Central memory CD8-positive, alpha-beta T cell (primary cell): ENCODE results near the gene MED29.
"Not testable (repeated sequence)": the region's sequence is repeated elsewhere in the genome, so short reads cannot be mapped to it uniquely, and the experiment has no call there.

Source experiments
- ATAC-seq: fragments of 150-1000 bp; cut with Tn5 transposase; replicated peaks from 2 replicates; pipeline ENCODE4 v1.10.0; 2022; ENCODE audit warnings: mild to moderate bottlenecking, moderate FRiP score, moderate number of reproducible peaks; ENCODE audit not compliant: poor library complexity, severe bottlenecking; ENCODE audit errors: extremely low read depth
- DNase-seq, 2 donors: peaks; one replicate each; pipeline ENCODE4 v3.0.0; 2021; ENCODE audit warnings: low spot score in 2 of 2
- H3K27ac Mint-ChIP-seq: one replicate; pipeline ENCODE4 v1.8.0; 2022; ENCODE audit warnings: low read depth, mild to moderate bottlenecking, moderate library complexity, mixed read lengths
- H3K27me3 Mint-ChIP-seq: one replicate; pipeline ENCODE4 v1.8.0; 2022; ENCODE audit warnings: mixed read lengths
- H3K36me3 Mint-ChIP-seq: one replicate; pipeline ENCODE4 v1.8.0; 2022; ENCODE audit warnings: mild to moderate bottlenecking, moderate library complexity, mixed read lengths; ENCODE audit not compliant: insufficient read depth
- H3K4me1 Mint-ChIP-seq: one replicate; pipeline ENCODE4 v1.8.0; 2022; ENCODE audit warnings: mixed read lengths
- H3K4me3 Mint-ChIP-seq: one replicate; pipeline ENCODE4 v1.8.0; 2022; ENCODE audit warnings: mild to moderate bottlenecking, moderate library complexity, mixed read lengths
- H3K9me3 Mint-ChIP-seq: one replicate; pipeline ENCODE4 v1.8.0; 2022; ENCODE audit warnings: mixed read lengths

The MED29 gene

DNA sequence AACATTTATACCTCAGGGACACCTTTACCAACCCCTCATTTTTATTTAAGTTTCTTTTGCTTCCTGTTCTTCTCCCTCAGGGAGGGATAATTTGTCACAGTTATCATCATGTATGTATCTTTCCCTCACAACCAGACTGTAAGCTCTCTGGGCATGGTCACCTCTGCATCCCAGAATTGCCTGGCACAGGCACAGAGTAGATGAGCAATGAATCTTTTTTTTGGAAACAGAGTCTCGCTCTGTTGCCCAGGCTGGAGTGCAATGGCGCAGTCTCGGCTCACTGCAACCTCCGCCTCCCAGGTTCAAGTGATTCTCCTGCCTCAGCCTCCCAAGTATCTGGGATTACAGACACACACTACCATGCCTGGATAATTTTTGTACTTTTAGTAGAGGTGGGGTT, 11.8 kb upstream of the MED29 start:
- not testable (repeated sequence) for DNase-seq, H3K9me3 Mint-ChIP-seq, H3K4me1 Mint-ChIP-seq, H3K4me3 Mint-ChIP-seq, ATAC-seq, H3K27ac Mint-ChIP-seq, H3K27me3 Mint-ChIP-seq
- H3K36me3 Mint-ChIP-seq, result peaks cover 35% of the 10 kb centered on the region

DNA sequence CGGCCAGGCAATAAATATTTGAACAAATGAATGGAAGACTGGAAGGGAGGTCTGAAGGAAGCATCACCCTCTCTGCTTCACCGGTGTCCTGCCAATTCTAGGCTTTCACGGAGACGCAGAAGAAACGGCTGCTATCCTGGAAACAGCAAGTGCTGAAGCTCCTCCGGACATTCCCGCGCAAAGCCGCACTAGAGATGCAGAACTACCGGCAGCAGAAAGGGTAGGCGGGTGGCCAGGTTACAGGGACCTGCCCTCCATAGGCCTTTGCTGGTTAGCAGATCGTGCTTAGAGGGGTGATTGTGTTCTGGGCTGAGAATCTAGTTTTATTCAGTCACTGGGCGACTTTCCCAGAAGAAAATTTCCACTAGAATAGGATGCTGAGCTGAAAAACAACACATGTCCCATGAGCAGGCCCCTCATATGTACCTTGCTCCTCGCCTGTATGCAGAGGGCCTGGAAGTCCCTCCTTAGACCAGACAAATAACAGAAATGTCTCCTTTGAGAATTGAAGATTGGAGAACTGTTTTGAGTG, 11.2 kb upstream of the MED29 start:
- no peak for ATAC-seq
- no peaks in the 10 kb centered on the region for H3K9me3 Mint-ChIP-seq
- peaks cover 37% of the 10 kb centered on the region for H3K36me3 Mint-ChIP-seq
- H3K4me3 Mint-ChIP-seq, result no peak overlapping the region
- no peak for DNase-seq
- no peak overlapping the region for H3K27ac Mint-ChIP-seq
- peaks cover 1% of the 10 kb centered on the region for H3K4me1 Mint-ChIP-seq
- no peaks in the 10 kb centered on the region for H3K27me3 Mint-ChIP-seq

DNA sequence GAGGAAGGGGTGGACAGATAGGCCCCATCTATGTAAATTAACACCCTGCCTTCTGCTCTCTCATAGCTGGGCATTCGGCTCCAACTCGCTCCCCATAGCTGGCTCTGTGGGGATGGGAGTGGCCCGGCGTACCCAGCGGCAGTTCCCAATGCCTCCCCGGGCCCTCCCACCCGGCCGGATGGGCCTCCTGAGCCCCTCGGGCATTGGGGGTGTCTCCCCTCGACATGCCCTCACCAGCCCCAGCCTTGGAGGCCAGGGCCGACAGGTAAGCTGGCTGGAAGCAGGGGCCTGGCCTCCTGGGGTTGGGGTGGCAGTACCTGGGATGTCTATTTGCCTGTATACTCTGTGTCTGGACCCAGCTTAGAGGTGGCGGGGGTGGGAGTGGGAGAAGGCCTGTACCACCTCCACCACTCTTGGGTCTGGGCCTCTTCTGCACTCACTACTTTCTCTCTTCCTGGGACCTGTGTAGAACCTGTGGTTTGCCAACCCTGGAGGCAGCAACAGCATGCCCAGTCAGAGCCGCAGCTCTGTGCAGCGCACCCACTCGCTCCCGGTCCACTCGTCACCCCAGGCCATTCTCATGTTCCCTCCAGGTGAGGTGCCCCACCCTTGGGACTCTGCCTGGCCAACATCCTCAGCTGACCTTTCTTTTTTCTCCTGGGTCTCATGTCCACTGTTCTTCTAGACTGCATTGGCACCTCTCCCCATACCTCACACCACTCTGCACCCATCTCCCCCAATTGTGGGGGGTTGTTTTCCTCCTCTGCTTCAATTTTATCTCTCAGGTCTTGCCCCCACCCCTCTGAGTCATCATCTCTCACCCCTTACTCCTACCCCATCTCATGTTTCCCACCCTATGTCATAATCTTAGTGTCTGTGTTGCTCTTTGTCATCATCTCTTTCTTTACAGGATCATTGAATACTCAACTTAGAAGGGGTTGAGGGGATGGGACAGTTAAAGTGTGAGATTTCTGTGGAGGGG, 10.4 kb upstream of the MED29 start:
- peak overlapping the region; percentile 1 for H3K27ac Mint-ChIP-seq
- no peak overlapping the region for H3K4me3 Mint-ChIP-seq
- DNase-seq, result no peak
- H3K36me3 Mint-ChIP-seq, result peaks cover 40% of the 10 kb centered on the region
- ATAC-seq, result no peak
- H3K4me1 Mint-ChIP-seq, result peaks cover 5% of the 10 kb centered on the region
- no peaks in the 10 kb centered on the region for H3K27me3 Mint-ChIP-seq
- no peaks in the 10 kb centered on the region for H3K9me3 Mint-ChIP-seq

DNA sequence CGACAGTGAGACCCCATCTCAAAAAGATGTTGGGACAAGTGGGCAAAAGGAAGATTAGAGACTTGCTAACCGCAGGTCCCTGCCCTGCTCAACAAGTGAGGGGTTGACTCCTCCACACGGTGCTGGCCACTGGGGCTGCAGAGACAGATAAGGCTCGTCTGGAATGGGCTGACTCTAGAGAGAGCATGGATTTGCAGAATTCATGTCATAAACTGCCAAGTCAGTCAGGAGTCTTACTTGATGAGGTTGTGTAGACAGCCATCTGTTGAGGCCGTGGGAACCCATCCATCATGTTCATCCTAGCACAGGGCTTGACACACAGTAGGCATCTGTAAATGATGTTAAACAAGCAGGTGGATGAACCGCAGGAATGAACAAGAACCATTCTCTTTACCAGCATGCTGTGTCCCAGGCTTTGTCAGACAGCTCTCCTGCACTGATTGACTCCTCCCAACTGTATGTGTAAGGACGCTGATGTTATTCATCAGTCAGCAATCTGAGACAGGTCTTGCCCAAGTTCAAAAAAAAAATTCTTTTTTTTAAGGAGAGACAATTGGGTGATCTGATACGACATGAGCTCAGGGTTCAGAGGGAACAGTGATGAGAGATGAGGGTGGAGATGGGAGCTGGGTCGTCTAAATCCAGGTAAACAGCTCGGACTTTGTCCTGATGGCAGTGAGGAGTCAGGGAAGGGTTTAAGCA, 9.1 kb upstream of the MED29 start:
- peaks cover 39% of the 10 kb centered on the region for H3K36me3 Mint-ChIP-seq
- peak overlapping the region; percentile 63 for H3K27ac Mint-ChIP-seq
- no peak overlapping the region for H3K4me3 Mint-ChIP-seq
- no peaks in the 10 kb centered on the region for H3K9me3 Mint-ChIP-seq
- DNase-seq (no peak), ATAC-seq (no peak)
- H3K27me3 Mint-ChIP-seq, result no peaks in the 10 kb centered on the region
- H3K4me1 Mint-ChIP-seq, result peaks cover 5% of the 10 kb centered on the region

DNA sequence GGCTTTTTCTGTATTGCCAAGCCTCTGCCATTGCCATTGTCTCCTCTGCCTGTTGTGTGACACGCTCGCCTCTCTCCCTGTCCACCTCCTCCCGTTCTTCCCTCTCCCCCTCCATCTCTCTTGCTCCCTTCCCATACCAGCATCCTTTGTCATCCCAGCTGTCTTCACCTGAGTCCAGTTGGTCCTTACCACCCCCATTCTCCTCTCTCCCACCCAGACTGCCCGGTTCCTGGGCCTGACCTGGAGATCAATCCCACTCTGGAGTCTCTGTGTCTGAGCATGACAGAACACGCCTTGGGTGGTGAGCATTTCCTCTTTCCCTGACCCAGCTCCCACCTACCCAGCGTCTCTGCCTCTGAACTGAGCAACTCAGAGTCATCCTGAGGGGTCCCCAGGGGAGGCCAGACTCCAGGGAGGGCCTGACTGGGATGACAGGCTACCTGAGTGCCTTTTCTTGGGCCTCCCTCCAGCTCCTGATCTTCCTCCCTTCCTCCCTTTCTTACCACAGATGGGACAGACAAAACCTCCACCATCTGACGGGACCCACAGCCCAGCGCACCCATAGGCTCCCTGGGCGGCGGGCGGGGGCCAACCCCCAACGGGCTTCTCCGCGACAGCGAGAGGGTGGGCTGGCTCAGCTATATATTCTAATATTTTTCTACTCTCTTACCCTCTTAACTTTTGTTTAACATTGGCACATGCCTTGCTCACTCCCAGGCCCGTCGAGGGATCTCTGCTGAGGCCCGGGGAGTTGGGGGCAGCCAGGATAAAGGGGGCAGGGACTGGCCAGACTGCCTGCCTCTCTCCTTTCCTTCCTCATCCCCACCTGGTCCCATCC, 8.0 kb upstream of the MED29 start:
- H3K9me3 Mint-ChIP-seq, result no peaks in the 10 kb centered on the region
- DNase-seq (no peak), ATAC-seq (no peak)
- no peak overlapping the region for H3K4me3 Mint-ChIP-seq
- no peaks in the 10 kb centered on the region for H3K27me3 Mint-ChIP-seq
- peaks cover 5% of the 10 kb centered on the region for H3K4me1 Mint-ChIP-seq
- H3K27ac Mint-ChIP-seq, result peak overlapping the region; percentile 63
- peaks cover 40% of the 10 kb centered on the region for H3K36me3 Mint-ChIP-seq

DNA sequence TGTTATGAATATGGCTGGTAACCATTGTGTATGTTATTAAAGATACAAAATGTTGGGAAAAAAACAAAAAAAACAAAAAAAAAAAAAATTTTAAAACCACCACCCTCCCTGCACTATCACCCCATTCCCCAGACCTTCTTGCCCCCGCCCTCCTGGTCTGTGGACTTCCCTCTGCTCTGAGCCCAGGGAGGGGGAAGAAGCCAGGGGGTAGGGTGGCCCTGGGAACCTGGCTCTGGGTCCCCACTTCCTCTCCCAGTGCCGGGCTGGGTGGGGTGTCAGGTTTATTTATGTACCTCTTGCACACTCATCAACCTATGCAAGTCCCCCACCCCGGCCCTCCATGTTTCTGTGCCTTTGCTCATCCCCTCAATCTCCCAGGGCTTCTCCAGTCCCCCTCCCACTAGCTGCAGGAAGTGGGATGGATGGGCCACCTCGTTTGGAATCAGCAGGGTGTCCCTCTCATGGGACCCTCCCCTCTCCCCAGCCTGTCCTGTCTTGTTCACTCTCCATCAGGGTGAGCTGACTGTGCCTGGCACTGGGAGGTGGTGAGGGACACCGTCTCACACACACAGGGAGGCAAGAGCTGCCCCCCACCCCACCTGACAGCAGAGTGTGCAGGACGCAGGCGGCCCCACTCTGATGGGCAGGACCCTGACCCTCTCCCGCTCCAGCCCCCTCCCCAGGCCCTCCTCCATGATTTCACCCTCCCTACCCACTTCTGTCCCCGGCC, 6.2 kb upstream of the MED29 start:
- ATAC-seq, result no peak
- no peaks in the 10 kb centered on the region for H3K9me3 Mint-ChIP-seq
- peaks cover 34% of the 10 kb centered on the region for H3K36me3 Mint-ChIP-seq
- H3K4me3 Mint-ChIP-seq, result peak overlapping the region; percentile 38
- no peak for DNase-seq
- peaks cover 7% of the 10 kb centered on the region for H3K4me1 Mint-ChIP-seq
- H3K27me3 Mint-ChIP-seq, result no peaks in the 10 kb centered on the region
- peak overlapping the region; percentile 90 for H3K27ac Mint-ChIP-seq

DNA sequence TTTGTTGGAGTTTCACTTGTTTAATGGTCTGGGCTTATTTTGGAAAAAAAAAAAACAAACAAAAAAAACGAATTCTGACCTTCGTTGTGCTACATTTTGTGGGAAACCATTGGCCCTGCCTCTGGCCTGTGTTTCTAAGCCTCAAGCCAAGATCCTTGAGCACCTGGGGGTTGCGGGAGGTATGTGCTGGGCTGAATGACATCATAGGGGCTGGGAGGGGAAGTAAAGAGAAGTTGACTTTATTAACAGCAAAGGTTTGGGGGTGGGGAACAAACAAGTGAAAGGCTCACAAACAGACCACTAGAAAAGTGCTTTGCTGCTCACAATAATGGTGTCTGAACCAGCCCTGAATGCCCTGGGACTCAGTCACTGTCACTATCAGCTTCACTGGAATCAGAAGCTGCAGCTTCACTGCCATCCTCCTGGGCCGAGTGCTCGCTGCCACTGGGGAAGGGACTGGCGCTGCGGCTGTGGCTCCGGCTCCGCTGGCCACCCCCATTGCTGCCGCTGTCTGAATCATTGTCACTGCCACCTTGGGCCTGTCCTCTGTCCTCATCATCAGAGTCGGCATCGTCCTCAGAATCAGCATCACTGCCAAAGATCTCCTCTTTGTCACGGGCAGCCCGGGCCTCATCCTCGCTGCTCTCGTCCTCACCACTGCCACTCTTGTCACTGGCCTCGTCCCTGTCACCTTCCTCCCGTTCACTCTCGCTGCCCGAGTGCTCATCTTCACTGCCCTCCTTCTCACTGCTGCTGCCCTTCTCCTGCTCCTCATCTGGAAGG, 5.4 kb upstream of the MED29 start:
- peaks cover 13% of the 10 kb centered on the region for H3K4me1 Mint-ChIP-seq
- H3K4me3 Mint-ChIP-seq, result no peak overlapping the region
- no peaks in the 10 kb centered on the region for H3K27me3 Mint-ChIP-seq
- no peaks in the 10 kb centered on the region for H3K9me3 Mint-ChIP-seq
- ATAC-seq (no peak), DNase-seq (no peak)
- peak overlapping the region; percentile 90 for H3K27ac Mint-ChIP-seq
- peaks cover 42% of the 10 kb centered on the region for H3K36me3 Mint-ChIP-seq

DNA sequence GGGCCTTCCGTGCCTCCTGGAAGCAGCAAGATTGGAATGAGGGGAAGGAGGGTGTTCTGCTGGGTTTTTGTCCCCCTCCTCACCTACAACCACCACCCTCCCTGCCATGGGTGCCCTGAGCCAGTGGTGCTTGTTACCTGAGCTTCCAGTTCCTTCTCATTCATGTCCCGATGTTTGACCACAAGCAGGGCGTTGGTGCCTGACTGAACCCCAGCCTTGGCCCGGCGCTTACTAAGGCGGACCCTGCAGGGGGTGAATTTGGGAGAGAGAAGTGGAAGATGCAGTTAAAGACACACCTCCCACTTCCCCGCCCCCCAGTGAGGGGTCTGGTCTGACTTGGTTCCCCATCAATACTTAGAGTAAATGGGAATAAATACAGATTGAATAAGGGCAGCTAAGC, 4.6 kb upstream of the MED29 start:
- Mint-ChIP-seq H3K27ac (peak overlapping the region; percentile 90), H3K27me3 (no peaks in the 10 kb centered on the region), H3K4me3 (no peak overlapping the region), H3K9me3 (no peaks in the 10 kb centered on the region), H3K36me3 (peaks cover 44% of the 10 kb centered on the region), H3K4me1 (peaks cover 17% of the 10 kb centered on the region)
- ATAC-seq (no peak), DNase-seq (no peak)

DNA sequence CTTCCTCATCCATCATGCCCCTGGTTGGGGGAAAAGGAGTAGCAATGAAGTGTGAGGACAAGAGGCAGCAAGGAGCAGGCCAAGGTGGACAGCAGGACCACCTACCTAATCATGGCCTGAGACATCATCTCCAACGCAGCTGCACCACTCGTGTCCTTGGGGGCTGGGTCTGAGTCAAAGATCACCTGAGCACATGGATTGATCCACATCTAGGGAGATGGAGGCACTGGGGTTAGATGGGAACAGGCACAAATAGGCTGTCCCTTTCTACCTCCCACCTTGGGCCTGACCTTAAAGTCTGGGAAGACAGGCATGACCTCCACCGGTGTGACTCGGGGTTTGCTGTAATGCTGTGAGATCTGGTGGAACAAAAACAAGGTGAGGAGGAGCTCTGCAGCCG, 2.5 kb upstream of the MED29 start:
- peaks cover 49% of the 10 kb centered on the region for H3K36me3 Mint-ChIP-seq
- DNase-seq (no peak), ATAC-seq (no peak)
- peak overlapping the region; percentile 95 for H3K27ac Mint-ChIP-seq
- H3K9me3 Mint-ChIP-seq, result no peaks in the 10 kb centered on the region
- H3K4me3 Mint-ChIP-seq, result no peak overlapping the region
- peaks cover 29% of the 10 kb centered on the region for H3K4me1 Mint-ChIP-seq
- no peaks in the 10 kb centered on the region for H3K27me3 Mint-ChIP-seq

DNA sequence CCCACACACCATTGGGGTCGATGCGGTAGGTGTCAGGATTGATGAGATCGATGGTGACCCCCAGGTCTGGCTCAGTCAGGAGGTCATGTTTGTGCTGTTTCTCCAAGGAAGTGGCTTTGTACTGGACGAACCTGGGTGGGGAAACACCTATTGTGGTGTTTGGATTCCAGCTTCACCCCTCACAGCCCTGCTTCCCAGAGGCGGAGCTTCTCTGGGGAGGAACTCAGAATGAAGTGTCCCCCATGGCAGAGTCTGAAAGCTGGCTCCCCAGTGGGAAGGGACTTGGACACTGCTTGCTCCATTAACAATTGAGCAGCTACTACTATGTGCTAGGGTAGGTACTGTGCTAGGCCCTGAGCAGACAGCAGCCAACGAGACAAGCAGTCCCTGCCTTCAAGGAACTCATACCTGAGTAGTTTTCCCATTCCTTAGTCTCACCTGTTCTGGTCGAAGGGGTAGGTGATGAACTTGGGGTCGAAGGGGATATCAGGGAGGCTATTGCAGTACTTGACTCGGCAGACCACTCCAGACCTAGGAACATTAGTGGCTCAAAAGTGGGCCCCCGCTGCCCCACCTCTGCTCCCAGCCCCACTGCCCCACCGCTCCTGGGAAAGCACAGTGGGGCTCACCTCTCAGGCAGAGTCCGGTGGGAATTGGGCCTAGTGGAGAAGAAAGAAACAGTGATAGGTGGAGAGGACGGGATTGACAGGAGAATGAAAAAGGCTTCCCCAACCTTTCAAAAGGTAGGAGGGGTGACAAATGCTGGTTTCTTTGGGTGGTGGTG, 1.4 kb upstream of the MED29 start:
- DNase-seq, result no peak
- Mint-ChIP-seq H3K27ac (peak overlapping the region; percentile 95), H3K4me1 (peaks cover 33% of the 10 kb centered on the region), H3K36me3 (peaks cover 55% of the 10 kb centered on the region), H3K27me3 (no peaks in the 10 kb centered on the region), H3K4me3 (peak overlapping the region; percentile 97), H3K9me3 (no peaks in the 10 kb centered on the region)
- no peak for ATAC-seq

DNA sequence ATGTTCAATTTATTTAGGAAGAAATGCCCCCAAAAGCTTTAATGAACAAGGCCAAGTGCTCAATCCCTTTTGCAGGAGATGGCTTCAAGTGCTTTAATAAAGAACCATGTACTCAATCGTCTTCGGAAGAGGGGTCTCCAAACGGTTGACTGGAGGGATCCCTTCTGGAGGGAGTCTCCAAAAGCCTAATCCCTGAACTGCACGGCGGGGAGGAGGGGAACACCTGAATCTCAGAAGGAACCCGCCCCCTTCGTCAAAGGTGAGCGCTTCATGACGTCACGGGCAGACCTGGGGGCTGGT, 777 bp upstream of the MED29 start:
- peak overlapping the region; percentile 95 for H3K27ac Mint-ChIP-seq
- no peak for DNase-seq
- peaks cover 56% of the 10 kb centered on the region for H3K36me3 Mint-ChIP-seq
- peaks cover 34% of the 10 kb centered on the region for H3K4me1 Mint-ChIP-seq
- peak overlapping the region; percentile 97 for H3K4me3 Mint-ChIP-seq
- H3K9me3 Mint-ChIP-seq, result no peaks in the 10 kb centered on the region
- no peaks in the 10 kb centered on the region for H3K27me3 Mint-ChIP-seq
- no peak for ATAC-seq
